Lung (tissue), 12 donors: ENCODE measurements around the gene CBFA2T2. TPM values are rescaled to one million over a fixed set of nuclear protein-coding genes. Genes with fewer than 3 reads are reported as not detected.
"Not testable (repeated sequence)": the region's sequence is repeated elsewhere in the genome, so short reads cannot be mapped to it uniquely, and the experiment has no call there.

Experiments
- ATAC-seq: fragments of 200-7000 bp; cut with Tn5 transposase; one replicate; pipeline ENCODE4 v1.9.1; 2020; ENCODE audit warnings: moderate number of reproducible peaks; ENCODE audit not compliant: insufficient read depth, low FRiP score
- DNase-seq, 3 donors: peaks; one replicate each; pipeline ENCODE4 v3.0.0-alpha.2; 2013 to 2017
- H3K27ac ChIP-seq, 2 donors: one replicate each; pipeline ENCODE4 v1.5.1; 2013; ENCODE audit warnings: mild to moderate bottlenecking in 2 of 2, moderate library complexity in 2 of 2, control low read depth in 1 of 2, inconsistent platforms in 1 of 2, low read depth in 1 of 2, low read length in 1 of 2
- H3K27me3 ChIP-seq, 3 donors: one replicate each; pipeline ENCODE4 v1.5.1; 2013; ENCODE audit warnings: low read length in 2 of 3; ENCODE audit not compliant: control insufficient read depth in 3 of 3, insufficient read depth in 3 of 3
- H3K36me3 ChIP-seq, 4 donors: one replicate each; pipeline ENCODE4 v1.5.1; 2013; ENCODE audit warnings: low read length in 4 of 4, mild to moderate bottlenecking in 1 of 4, moderate library complexity in 1 of 4; ENCODE audit not compliant: control insufficient read depth in 4 of 4, insufficient read depth in 4 of 4
- H3K4me1 ChIP-seq, 5 donors: one replicate each; pipeline ENCODE4 v1.5.1; 2013; ENCODE audit warnings: low read length in 5 of 5, mild to moderate bottlenecking in 2 of 5, moderate library complexity in 1 of 5; ENCODE audit not compliant: control insufficient read depth in 5 of 5, insufficient read depth in 5 of 5
- H3K4me3 ChIP-seq: one replicate; pipeline ENCODE4 v1.5.1; 2013; ENCODE audit warnings: mild to moderate bottlenecking, control low read depth, moderate library complexity
- H3K9ac ChIP-seq, 2 donors: one replicate each; pipeline ENCODE4 v1.5.1; 2013; ENCODE audit warnings: low read length in 2 of 2, control low read depth in 1 of 2; ENCODE audit not compliant: insufficient read depth in 1 of 2
- H3K9me3 ChIP-seq, 4 donors: one replicate each; pipeline ENCODE4 v1.5.1; 2013; ENCODE audit warnings: low read length in 3 of 4, mild to moderate bottlenecking in 1 of 4, moderate library complexity in 1 of 4; ENCODE audit not compliant: control insufficient read depth in 4 of 4, insufficient read depth in 3 of 4
- CTCF ChIP-seq: IDR thresholded peaks from 2 replicates; pipeline ENCODE4 v1.5.1; 2012; ENCODE audit warnings: mild to moderate bottlenecking; ENCODE audit errors: control extremely low read depth, extremely low read depth
- WGBS, 2 donors: extraction: QIAGEN DNeasy Blood & Tissue Kit; methylation state at CpG; one replicate each; pipeline ENCODE4 v1.1.7; 2013; 5-methylcytosine and 5-hydroxymethylcytosine counted together
- polyA plus RNA-seq, 2 donors: library from polyadenylated mRNA; stranded (reverse); fragments of 200-250 nt; gene quantifications; one replicate each; pipeline ENCODE4 v1.2.1, GENCODE V29; 2013
- total RNA-seq, 2 donors: library from RNA; depleted of rRNA in 1 of 2; stranded (reverse); fragments of >200 nt in 1 of 2; gene quantifications; one replicate each; pipeline ENCODE4 v1.2.1, GENCODE V29; 2014 to 2021
- donor health status: control.
- donor health status: control.
- donor health status: Bipolar disorder and iron deficiency.
- donor health status: healthy.
- donor health status: DM: yes; HTN: yes; CAD: no.

CBFA2T2 gene
- total and polyA plus RNA-seq, 4 donors = 5.1 to 19.1 (median 8.2) TPM

GRCh38 chr20:33697129-33697528 is 207.2 kb downstream of the CBFA2T2 start:
- H3K36me3 ChIP-seq = no peaks in the 10 kb centered on the region
- DNase-seq = no peak
- H3K4me3 ChIP-seq = no peak overlapping the region
- no peak for ATAC-seq
- H3K27me3 ChIP-seq = no peaks in the 10 kb centered on the region
- no peak overlapping the region for H3K27ac ChIP-seq
- 89 to 90% methylated on average over 8 of the region's 8 CpGs for WGBS, 2 donors
- no peak for TF ChIP-seq CTCF
- H3K9me3 ChIP-seq = no peaks in the 10 kb centered on the region
- no peak overlapping the region for H3K9ac ChIP-seq
- peaks cover 0 to 10% (median 3%) of the 10 kb centered on the region in 5 donors for H3K4me1 ChIP-seq

GRCh38 chr20:33698966-33699365 is 209.1 kb downstream of the CBFA2T2 start:
- not testable (repeated sequence) for H3K4me1 ChIP-seq, H3K27me3 ChIP-seq, H3K9ac ChIP-seq, H3K36me3 ChIP-seq, H3K9me3 ChIP-seq, DNase-seq, H3K4me3 ChIP-seq, ATAC-seq, H3K27ac ChIP-seq
- WGBS, 2 donors = 96 to 97% methylated on average over 10 to 19 of the region's 27 CpGs

Other genes with a start within 250 kb of the CBFA2T2 start
- 100 to 1,000 TPM in 1 of 2 donors, 10 to 100 TPM in 1; 61.9 to 445 TPM for gene BPIFB1, start 206.9 kb upstream of the CBFA2T2 start, total RNA-seq
- 100 to 1,000 TPM; 251 to 333 TPM for gene BPIFB1, start 206.9 kb upstream of the CBFA2T2 start, polyA plus RNA-seq
- 10 to 100 TPM; 22.1 to 24.3 TPM for gene CDK5RAP1, start 88.6 kb upstream of the CBFA2T2 start, total RNA-seq
- 10 to 100 TPM; 20.3 to 43.1 TPM for gene CDK5RAP1, start 88.6 kb upstream of the CBFA2T2 start, polyA plus RNA-seq
- 1 to 10 TPM; 5.0 to 9.9 TPM for gene SNTA1, start 46.3 kb upstream of the CBFA2T2 start, total RNA-seq
- 1 to 10 TPM; 3.7 to 8.6 TPM for gene SNTA1, start 46.3 kb upstream of the CBFA2T2 start, polyA plus RNA-seq
- under 1 TPM in 1 of 2 donors, not detected in 1; 0.31 TPM for gene C20orf144, start 172.2 kb downstream of the CBFA2T2 start, total RNA-seq
- under 1 TPM; 0.05 to 0.08 TPM for gene C20orf144, start 172.2 kb downstream of the CBFA2T2 start, polyA plus RNA-seq
- 1 to 10 TPM in 1 of 2 donors, under 1 TPM in 1; 0.26 to 3.4 TPM for gene ACTL10, start 176.8 kb downstream of the CBFA2T2 start, total RNA-seq
- gene ACTL10, start 176.8 kb downstream of the CBFA2T2 start, polyA plus RNA-seq = 1 to 10 TPM; 1.3 to 3.1 TPM
- gene NECAB3, start 184.3 kb downstream of the CBFA2T2 start, total RNA-seq = 100 to 1,000 TPM in 1 of 2 donors, 10 to 100 TPM in 1; 63.5 to 127 TPM
- gene NECAB3, start 184.3 kb downstream of the CBFA2T2 start, polyA plus RNA-seq = 10 to 100 TPM; 21.2 to 80.8 TPM
- gene E2F1, start 196.3 kb downstream of the CBFA2T2 start, total RNA-seq = 10 to 100 TPM in 1 of 2 donors, 1 to 10 TPM in 1; 6.4 to 10.9 TPM
- gene E2F1, start 196.3 kb downstream of the CBFA2T2 start, polyA plus RNA-seq = 10 to 100 TPM in 1 of 2 donors, 1 to 10 TPM in 1; 4.2 to 10.7 TPM
- 10 to 100 TPM; 28.9 to 36.8 TPM for gene PXMP4, start 230.2 kb downstream of the CBFA2T2 start, total RNA-seq
- 10 to 100 TPM; 10.2 to 24.7 TPM for gene PXMP4, start 230.2 kb downstream of the CBFA2T2 start, polyA plus RNA-seq
- 1 to 10 TPM; 2.1 to 3.9 TPM for gene ZNF341, start 241.9 kb downstream of the CBFA2T2 start, total RNA-seq
- gene ZNF341, start 241.9 kb downstream of the CBFA2T2 start, polyA plus RNA-seq = 1 to 10 TPM; 3.0 to 4.3 TPM